ENCODE results near the gene DTNBP1. TPM values are rescaled to one million over a fixed set of nuclear protein-coding genes. Genes with fewer than 3 reads are reported as not detected.

The DTNBP1 gene
- total and polyA plus RNA-seq, 2 of the 4 experiments (the other 2 are of a cell fraction) = 4.8 to 18.7 TPM

GRCh38 chr6:15522856-15523529, 139.8 kb downstream of the DTNBP1 start:
- H3K79me1 ChIP-seq (ENCODE audit: low read depth in 1 of 2, low read length in 2 of 2) = peaks cover 0 to 8% of the 10 kb centered on the region in 2 experiments; a peak in 1 of 4 replicates
- DNase-seq = no peak
- no peak overlapping the region for H2AK9ac ChIP-seq (replicated peaks; ENCODE audit: low read depth, low read length, poor library complexity)
- no peak overlapping the region for H2AK5ac ChIP-seq (ENCODE audit: low read depth, low read length)
- H3K27ac ChIP-seq (ENCODE audit: insufficient read depth, low read length) = no peak overlapping the region
- no peak overlapping the region for H3K4ac ChIP-seq (ENCODE audit: low read depth, low read length)
- no peak overlapping the region for H4K5ac ChIP-seq (ENCODE audit: low read depth, low read length)
- peaks cover 3% of the 10 kb centered on the region; the same call in 1 of the 2 replicates for H4K20me1 ChIP-seq (ENCODE audit: insufficient read depth, low read length)
- no peak overlapping the region for H3K4me2 ChIP-seq (ENCODE audit: low read depth, low read length)
- no peak overlapping the region for H3K4me3 ChIP-seq (ENCODE audit: insufficient read depth, low read depth, low read length)
- H3K4me1 ChIP-seq (ENCODE audit: control insufficient read depth, insufficient read depth, low read length) = no peaks in the 10 kb centered on the region
- no peak overlapping the region for H2BK5ac ChIP-seq (ENCODE audit: low read depth, low read length, poor library complexity, severe bottlenecking)
- intact Hi-C loops (cut with micrococcal nuclease) (no loop called here), in situ Hi-C loops (cut with MboI; ENCODE audit: low sequenced_read_pairs) (no loop called here), dilution Hi-C loops (cut with HindIII; ENCODE audit: low sequenced_read_pairs, unreplicated experiment) (no loop called here)
- no peaks in the 10 kb centered on the region for H3K9me3 ChIP-seq (ENCODE audit: control insufficient read depth, insufficient read depth, low read length)
- H2BK15ac ChIP-seq (ENCODE audit: low read depth, low read length) = no peak overlapping the region
- no peak overlapping the region for H3K23ac ChIP-seq (ENCODE audit: low read depth, low read length)
- no peak overlapping the region for H4K8ac ChIP-seq (ENCODE audit: low read depth in 2 of 2, low read length in 2 of 2)
- H3K36me3 ChIP-seq (ENCODE audit: control insufficient read depth, insufficient read depth, low read length) = peaks cover 50% of the 10 kb centered on the region
- peaks cover 5% of the 10 kb centered on the region for H3K9me1 ChIP-seq (ENCODE audit: insufficient read depth, low read length)
- H3K14ac ChIP-seq (replicated peaks; ENCODE audit: low read depth, low read length) = no peak overlapping the region
- no peak for TF ChIP-seq RAD21 (IDR thresholded peaks at IDR 0.05; ENCODE audit: low read length)
- TF ChIP-seq MAFK (IDR thresholded peaks at IDR 0.05; ENCODE audit: low read depth, low read length) = no peak
- TF ChIP-seq CEBPB (IDR thresholded peaks at IDR 0.05; ENCODE audit: low read depth, low read length) = no peak
- TF ChIP-seq USF2 (IDR thresholded peaks at IDR 0.05; ENCODE audit: low read depth, low read length) = no peak
- no peak for TF ChIP-seq ELK1 (IDR thresholded peaks at IDR 0.05; ENCODE audit: borderline replicate concordance, low read depth, low read length)
- TF ChIP-seq BHLHE40 (IDR thresholded peaks at IDR 0.05; ENCODE audit: low read depth, low read length) = no peak
- no peak for TF ChIP-seq MXI1 (IDR thresholded peaks at IDR 0.05; ENCODE audit: borderline replicate concordance, low read depth, low read length)
- no peak for TF ChIP-seq RCOR1 (IDR thresholded peaks at IDR 0.05; ENCODE audit: insufficient replicate concordance, low read length)
- TF ChIP-seq SMC3 (IDR thresholded peaks at IDR 0.05; ENCODE audit: low read depth, low read length) = no peak
- ATAC-seq (ENCODE audit: low read depth) = no peak
- no peak overlapping the region for H3K56ac ChIP-seq (ENCODE audit: extremely low read depth, insufficient read depth, low read length)
- H4K91ac ChIP-seq (ENCODE audit: insufficient read depth, low read depth, low read length) = no peak overlapping the region
- H2BK20ac ChIP-seq (ENCODE audit: low read depth, low read length) = no peak overlapping the region
- POLR2A ChIA-PET (ENCODE audit: unreplicated experiment) = no interaction called here
- BruUV-seq (replicated peaks) = no TSS peak
- H2BK120ac ChIP-seq (ENCODE audit: low read depth, low read length) = no peak overlapping the region
- H3K18ac ChIP-seq (ENCODE audit: low read depth, low read length) = no peak overlapping the region
- H3K27me3 ChIP-seq (ENCODE audit: control insufficient read depth, insufficient read depth, low read length) = no peaks in the 10 kb centered on the region
- no peak overlapping the region for H2AFZ ChIP-seq (replicated peaks; ENCODE audit: low read length, poor library complexity)
- no peak overlapping the region for H3K9ac ChIP-seq (ENCODE audit: low read depth, low read length)
- WGBS, 2 experiments (ENCODE audit: extremely low coverage in 2 of 2, insufficient read length in 1 of 2) = 93% methylated on average over 3 of the region's 16 CpGs; no CpG with 5 or more reads in 1 of the 2 experiments
- CTCF ChIA-PET = no interaction called here
